Kidney glomerular epithelial cell (primary cell): ENCODE results near the gene SNX7.

ENCODE experiments used
- DNase-seq: peaks from one replicate; lab custom pipeline; 2025; lab: John Stamatoyannopoulos, UW

SNX7 gene

DNA sequence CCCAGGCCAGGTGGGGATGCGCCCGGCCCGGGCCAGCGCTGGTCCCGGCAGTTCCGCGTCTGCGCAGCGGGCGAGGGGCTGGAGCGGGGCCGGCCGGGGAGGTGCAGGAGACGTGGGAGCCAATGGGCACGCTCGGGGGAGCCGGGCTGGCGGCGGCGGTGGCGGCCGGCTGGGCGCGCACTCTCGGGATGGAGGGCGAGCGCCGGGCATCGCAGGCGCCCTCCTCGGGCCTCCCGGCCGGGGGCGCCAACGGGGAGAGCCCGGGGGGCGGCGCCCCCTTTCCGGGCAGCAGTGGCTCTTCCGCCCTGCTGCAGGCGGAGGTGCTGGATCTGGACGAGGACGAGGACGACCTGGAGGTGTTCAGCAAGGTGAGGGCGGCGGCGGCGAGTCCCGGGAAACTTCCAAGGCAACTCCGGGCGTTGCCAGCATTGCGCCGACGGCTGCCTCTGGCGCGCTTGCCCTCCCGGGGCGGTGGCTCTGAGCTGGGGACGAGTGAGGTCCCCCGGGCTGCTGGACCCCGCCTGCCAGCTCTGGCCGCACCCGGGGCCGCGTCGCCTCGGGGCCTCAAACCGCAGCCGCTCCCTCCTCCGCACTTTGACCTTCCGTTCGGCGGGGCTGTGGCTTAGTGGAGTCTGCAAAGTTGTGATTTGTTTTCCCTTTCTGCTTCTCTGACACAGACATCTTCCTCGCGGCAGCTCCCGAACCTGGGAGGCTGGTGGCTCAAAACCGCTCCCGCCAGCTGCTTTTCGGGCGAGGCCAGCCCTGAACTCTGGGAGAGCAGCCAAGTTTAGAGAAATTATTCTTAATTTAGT, at the start of gene SNX7:
Gene SNX7 (plus strand): TSS at position 178 of the 812 bp plus-strand sequence. CDS start 11 bp downstream, at position 189.
- DNase-seq, result peak; percentile 80

GRCh38 chr1:98637316-98637715, 24.2 kb upstream of the SNX7 start:
- no peak for DNase-seq

- no peak for DNase-seq
These were observed 23.3 kb upstream of the SNX7 start for GRCh38 chr1:98638185-98638584.

DNA sequence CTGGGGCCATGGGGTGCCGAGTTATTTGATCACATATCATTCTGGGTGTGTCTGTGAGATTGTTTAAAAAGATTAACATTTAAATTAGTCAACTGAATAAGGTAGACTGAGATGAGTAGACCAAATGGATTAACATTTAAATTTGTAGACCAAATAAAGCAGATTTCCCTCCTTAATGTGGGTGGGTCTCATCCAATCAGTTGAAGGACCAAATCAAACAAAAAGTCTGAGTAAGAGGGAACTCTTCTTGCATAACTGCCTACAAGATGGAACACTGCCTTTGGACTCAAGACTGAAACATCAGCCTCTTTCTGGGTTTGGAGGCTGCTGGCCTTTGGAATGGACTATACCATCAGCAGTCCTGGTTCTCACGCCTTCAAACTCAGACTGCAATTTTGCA, 17.0 kb upstream of the SNX7 start:
- DNase-seq, result no peak

- DNase-seq, result no peak
These were observed 10.3 kb upstream of the SNX7 start for GRCh38 chr1:98651116-98651632.

DNA sequence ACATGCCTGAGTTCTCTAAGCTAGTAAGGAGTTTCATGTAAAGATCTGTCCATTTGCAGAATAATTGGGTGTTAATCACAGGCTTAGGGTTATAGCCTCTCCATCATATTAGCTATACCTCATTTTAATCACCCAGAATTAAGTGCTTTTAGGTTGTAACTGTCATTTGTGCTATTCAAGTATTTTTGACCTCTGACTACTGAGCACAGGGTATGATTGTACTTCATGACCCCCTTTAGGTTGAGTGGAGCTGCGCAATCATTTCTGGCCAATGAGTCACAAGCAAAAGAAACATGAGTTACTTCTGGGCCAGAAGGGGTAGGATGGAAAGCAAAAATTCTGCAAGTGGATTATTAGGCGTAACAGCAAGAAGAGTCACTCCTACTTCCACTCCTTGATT, 8.4 kb upstream of the SNX7 start:
- no peak for DNase-seq

- no peak for DNase-seq
These were observed 1.6 kb upstream of the SNX7 start for GRCh38 chr1:98659879-98660278.

- no peak for DNase-seq
These were observed 479 bp upstream of the SNX7 start for GRCh38 chr1:98660940-98661543.

- DNase-seq, result peak; percentile 80
These were observed 792 bp downstream of the SNX7 start for GRCh38 chr1:98662356-98662670.

- no peak for DNase-seq
These were observed 7.2 kb downstream of the SNX7 start for GRCh38 chr1:98668733-98669132.

DNA sequence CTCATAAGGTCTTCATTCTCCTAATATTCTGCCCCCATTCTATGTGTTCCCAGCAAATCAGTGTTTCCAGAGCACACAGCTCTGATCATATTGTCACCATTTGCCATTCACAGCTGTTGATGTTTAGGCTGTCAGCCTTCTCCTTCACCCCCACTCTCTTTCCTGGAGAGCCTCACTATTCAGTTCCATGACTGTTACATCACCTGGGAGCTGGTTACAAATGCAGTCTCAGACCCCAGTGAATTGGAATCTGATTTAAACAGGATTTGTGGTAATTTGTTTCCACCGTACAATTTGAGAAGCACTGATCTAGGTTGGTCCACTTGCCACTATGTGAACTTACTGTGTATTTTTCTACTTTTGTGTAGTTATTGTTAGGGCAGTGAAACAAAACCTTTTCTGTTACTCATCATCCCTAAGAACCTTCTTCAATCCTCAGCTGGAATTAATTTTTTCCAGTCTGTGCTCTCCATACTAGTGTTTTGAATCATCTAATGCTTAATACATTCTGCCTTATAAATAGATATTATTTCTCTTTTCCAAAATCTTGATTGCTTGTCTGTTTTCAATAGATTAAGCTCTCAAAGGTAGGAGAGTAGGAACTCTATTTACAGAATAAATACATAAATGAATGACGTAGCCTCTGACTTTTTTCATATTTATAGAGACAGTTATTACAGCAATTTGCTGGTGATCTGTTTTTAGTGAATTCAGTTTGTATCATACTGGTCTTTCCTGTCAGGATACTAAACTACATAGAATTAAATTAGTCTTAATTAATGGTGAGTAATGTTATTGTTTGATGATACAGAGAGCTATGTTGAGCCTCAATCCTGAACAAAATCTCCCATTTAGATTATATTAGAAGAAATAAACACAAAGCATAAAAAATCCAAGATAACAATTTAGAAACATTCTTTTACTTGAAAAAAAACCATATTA, 8.1 kb downstream of the SNX7 start:
- DNase-seq, result no peak

DNA sequence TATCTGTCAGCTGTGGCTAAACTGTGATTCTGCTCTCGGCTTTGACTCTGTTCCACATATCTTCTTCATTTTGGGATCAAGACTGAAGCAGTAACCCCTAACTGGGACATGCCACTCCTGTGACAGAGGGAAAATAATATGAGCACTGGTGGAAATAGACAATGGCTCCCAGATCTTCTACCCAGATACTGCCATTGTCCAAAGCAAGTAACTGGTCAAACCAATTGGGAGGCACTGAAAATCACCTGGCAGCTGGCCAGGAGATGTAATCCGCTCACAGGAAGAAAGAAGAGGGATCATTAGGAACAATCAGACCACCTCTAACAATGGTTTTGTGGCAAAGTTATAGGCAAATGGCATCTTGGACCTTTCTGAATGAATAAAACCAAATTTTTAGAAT, 10.7 kb downstream of the SNX7 start:
- no peak for DNase-seq

DNA sequence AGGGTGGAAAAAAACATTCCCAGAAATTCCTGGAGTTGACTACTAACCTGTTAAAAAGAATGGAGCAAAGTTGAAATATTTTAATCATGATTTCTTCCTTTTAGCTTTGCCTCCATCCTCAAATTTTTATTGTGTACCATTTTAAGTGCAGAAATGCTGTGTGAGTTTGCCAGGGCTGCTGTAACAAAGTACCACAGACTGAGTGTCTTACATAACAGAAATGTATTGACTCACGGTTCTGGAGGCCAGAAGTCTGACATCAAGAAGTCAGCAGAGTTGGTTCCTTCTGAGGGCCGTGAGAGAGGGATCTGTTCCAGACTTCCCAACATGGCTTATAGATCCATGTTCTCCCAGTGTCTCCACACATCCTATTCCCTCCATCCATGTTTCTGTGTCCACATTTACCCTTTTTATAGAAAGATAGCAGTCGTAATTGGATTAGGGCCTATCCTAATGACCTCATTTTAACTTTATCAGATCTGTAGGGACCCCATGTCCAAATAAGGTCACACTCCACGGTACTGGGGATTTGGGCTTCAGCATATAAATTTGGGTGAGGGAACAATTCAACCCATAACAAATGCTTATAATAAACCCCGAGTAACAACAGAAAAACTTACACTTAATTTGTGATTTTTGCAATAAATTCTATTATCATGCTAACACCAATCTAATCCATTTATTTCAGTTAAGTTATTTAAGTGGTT, 12.7 kb downstream of the SNX7 start:
- DNase-seq, result no peak

- DNase-seq, result no peak
These were observed 13.8 kb downstream of the SNX7 start for GRCh38 chr1:98675282-98675681.

GRCh38 chr1:98677288-98677687, 15.8 kb downstream of the SNX7 start:
- no peak for DNase-seq

DNA sequence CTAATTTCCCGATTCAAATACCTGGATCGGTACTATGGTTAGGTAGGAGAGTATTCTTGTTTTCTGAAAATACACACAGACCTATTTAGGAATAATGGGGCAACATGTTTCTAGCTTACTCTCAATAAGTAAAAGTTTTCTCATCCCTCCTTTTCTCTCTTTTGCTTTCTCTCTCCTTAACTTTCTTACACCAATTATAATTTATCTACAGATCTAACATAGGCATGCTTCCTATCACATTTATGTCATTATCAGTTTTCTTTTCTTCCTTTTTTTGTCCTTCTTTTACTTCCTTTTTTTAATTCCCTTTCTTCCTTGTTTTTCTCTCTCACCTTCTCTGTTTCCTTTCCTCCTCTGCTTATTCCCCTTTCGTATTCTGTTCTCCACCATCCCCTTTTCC, 20.3 kb downstream of the SNX7 start:
- DNase-seq, result no peak

DNA sequence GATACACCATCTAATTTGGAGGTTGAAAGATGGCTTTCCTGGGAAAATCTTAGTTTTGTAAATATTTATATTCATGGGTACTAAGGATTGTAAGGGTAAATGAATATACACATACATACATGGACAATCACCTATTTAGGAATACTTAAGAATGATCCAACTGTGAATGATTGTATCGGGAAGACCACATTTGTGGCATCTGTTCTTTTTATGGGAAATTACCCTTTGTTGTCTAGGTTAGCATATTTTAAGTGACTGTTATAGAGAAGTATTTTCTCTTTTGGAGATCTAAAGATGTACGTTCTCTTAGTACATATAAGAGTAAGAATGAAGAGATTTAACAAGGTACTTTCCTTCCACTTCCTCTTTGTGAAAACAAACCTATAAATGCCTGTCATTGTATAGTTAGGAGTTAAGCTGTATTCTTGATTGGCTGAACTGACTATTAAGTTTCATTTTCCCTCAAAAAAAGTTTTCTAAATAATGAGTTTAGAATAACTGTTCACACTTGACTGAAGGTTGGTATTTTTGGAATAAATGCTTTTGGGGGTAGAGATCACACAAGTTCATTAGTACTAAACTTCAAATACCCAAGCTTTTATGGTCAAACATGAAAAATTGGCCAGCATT, 26.7 kb downstream of the SNX7 start:
- DNase-seq, result no peak

DNA sequence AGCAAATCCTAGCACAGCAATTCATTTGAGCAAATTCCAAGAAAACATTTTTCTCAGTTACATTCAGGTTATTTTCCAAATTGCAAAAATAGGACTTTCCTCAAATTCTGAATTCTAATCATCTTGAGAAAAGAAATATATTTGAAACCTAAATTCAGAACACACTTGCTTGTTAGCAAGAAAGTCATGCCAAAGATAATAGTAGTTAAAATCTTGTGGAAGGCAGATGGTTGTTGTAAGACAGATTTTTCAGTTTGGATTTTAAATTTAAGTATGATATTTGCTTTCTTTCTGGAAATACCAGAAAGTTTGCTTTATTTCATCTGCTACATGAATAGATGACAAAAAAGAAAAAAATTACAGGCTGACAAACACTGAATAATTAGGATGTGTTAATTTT, 29.1 kb downstream of the SNX7 start:
- no peak for DNase-seq

DNA sequence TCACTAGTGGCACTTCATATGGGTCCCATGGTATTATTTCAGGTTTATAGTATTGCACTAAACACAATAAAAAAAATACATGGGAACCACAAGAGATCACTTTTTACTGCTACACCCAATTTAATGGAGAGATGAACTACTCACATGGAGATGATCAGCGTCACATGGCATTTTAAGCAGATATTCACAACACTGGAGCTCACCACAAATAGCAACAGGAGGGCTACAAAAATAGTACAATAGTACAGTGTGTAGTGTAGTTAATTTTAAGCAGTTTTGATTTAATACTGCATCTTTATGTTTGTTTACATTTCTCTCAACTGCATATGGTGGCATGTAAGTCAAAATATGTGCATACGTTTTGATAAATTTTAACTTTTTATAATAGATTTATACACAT, 31.0 kb downstream of the SNX7 start:
- no peak for DNase-seq

DNA sequence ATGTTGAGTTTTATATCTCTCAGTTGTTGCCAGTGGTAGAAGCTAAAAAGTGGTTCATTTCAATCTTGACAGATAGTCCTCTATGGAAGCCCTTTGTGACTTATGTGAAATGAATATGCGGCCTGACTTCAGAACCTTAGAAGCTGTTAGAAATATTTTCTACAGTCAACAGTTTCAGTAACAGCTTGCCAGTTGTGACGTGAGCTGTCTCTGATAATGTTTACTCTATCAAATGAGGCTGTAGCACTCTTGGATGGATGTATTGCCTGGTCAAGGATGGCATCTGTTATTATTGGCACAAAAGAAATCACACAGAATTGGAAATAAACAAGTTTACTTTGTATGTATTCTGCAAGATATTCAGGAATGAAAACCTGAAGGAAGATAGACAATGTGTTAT, 31.9 kb downstream of the SNX7 start:
- DNase-seq, result no peak

DNA sequence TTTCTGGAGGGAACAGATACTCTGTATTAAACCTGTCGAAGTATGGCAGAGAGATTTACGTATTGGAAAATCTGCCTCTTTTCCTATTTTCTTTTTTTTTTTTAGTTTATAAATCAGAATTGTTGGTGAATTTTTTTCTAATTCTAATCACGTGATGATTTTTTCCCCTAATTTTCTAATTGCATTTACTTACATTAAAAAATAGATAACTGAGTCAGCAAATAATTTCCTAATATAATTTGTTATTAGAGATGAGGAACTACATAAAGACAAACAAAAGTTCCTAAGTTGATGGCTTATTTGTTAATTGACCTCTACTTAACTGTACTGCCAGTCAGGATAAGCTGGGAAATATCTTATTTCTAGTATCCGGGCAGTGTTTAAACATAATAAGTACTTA, 34.6 kb downstream of the SNX7 start:
- DNase-seq, result no peak

- DNase-seq, result no peak
These were observed 36.3 kb downstream of the SNX7 start for GRCh38 chr1:98697781-98698180.
